ENCODE results near the gene GRIK3. TPM values are rescaled to one million over a fixed set of nuclear protein-coding genes. Genes with fewer than 3 reads are reported as not detected.

The GRIK3 gene
- total RNA-seq, 2 donors from 2014 or later, result 0.14 TPM

DNA sequence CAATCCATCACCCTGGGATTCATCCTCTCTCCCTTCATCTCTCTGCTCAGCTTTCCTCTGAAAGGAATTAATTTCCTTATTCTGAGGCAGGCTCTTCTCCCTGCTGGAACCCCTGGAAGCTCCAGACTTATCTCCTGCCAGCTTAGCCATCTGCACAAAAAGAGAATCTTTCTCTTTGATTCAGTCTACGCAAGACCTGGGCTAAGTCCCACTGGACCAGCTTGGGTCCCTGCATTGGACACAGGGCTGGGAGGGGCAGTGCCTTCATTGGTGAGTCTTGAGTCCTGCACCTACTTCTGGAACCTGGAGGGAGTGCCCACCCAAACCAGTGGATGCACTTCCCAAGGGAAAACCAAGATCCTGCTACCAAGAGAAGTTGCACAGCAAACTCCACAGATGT lies 279.9 kb downstream of the GRIK3 start:
- no peaks in the 10 kb centered on the region for H3K4me1 ChIP-seq (ENCODE audit: control insufficient read depth in 1 of 2, low read depth in 2 of 2)
- no peaks in the 10 kb centered on the region for H3K27me3 ChIP-seq (replicated peaks; ENCODE audit: insufficient read depth)
- H3K27ac ChIP-seq, result no peak overlapping the region
- no peaks in the 10 kb centered on the region for H3K9me3 ChIP-seq
- H3K36me3 ChIP-seq, result no peaks in the 10 kb centered on the region
- TF ChIP-seq, protein P1, sequence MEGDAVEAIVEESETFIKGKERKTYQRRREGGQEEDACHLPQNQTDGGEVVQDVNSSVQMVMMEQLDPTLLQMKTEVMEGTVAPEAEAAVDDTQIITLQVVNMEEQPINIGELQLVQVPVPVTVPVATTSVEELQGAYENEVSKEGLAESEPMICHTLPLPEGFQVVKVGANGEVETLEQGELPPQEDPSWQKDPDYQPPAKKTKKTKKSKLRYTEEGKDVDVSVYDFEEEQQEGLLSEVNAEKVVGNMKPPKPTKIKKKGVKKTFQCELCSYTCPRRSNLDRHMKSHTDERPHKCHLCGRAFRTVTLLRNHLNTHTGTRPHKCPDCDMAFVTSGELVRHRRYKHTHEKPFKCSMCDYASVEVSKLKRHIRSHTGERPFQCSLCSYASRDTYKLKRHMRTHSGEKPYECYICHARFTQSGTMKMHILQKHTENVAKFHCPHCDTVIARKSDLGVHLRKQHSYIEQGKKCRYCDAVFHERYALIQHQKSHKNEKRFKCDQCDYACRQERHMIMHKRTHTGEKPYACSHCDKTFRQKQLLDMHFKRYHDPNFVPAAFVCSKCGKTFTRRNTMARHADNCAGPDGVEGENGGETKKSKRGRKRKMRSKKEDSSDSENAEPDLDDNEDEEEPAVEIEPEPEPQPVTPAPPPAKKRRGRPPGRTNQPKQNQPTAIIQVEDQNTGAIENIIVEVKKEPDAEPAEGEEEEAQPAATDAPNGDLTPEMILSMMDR (IDR thresholded peaks at IDR 0.05), result no peak
- H3K4me3 ChIP-seq, result no peak overlapping the region
- ATAC-seq (ENCODE audit: insufficient number of reproducible peaks, low FRiP score, low read depth), result no peak
- DNase-seq (ENCODE audit: low spot score), result no peak

DNA sequence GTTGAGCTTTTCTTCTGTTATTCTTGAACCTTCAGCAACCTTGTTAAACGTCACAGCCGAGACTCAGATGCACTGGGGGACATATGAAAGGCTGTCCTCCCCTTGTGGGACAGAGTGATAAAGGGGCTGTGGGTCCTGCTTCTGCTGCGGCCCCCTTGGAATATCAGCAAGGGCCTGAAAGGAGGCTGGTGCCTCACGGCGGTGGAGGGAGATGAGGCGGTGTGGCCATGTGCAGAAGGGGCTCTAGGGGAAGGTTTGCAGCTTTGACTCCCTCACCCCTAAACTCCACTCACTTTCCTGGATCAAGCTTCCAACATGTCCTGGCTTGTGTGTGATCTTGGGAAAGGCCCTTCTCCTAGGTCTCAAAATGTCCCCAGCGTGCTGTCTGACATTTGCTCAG lies 280.9 kb downstream of the GRIK3 start:
- TF ChIP-seq, protein P1 (IDR thresholded peaks at IDR 0.05), result no peak
- Histone ChIP-seq H3K27me3 (replicated peaks; ENCODE audit: insufficient read depth) (no peaks in the 10 kb centered on the region), H3K27ac (no peak overlapping the region), H3K36me3 (no peaks in the 10 kb centered on the region), H3K9me3 (no peaks in the 10 kb centered on the region), H3K4me1 (ENCODE audit: control insufficient read depth in 1 of 2, low read depth in 2 of 2) (no peaks in the 10 kb centered on the region), H3K4me3 (no peak overlapping the region)
- ATAC-seq (ENCODE audit: insufficient number of reproducible peaks, low FRiP score, low read depth) (no peak), DNase-seq (ENCODE audit: low spot score) (no peak)

DNA sequence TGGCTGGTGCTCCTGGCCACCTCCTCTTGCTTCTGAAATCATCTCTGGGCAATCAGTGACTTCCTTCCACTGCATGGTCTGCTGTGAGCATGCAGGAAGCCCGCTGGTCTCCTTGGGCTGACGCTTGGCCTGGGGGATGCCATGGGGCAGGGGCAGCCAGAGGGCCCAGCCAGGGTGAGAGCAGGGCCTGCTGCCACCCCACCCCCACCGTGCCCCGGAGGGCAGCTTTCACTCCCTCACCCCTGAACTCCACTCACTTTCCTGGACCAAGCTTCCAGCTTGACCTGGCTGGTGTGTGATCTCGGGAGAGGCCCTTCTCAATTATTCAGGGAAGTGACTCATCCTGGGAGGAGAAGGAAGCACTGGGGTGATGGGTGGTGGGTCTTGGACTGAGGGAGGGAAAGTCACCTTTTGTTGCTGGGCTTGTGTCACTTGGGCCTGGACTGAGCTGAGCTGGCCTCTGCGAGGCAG lies 281.4 kb downstream of the GRIK3 start:
- no peaks in the 10 kb centered on the region for H3K36me3 ChIP-seq
- DNase-seq (ENCODE audit: low spot score), result no peak
- no peaks in the 10 kb centered on the region for H3K4me1 ChIP-seq (ENCODE audit: control insufficient read depth in 1 of 2, low read depth in 2 of 2)
- H3K27me3 ChIP-seq (replicated peaks; ENCODE audit: insufficient read depth), result no peaks in the 10 kb centered on the region
- no peak overlapping the region for H3K4me3 ChIP-seq
- H3K27ac ChIP-seq, result no peak overlapping the region
- H3K9me3 ChIP-seq, result no peaks in the 10 kb centered on the region
- no peak for ATAC-seq (ENCODE audit: insufficient number of reproducible peaks, low FRiP score, low read depth)
- TF ChIP-seq, protein P1 (IDR thresholded peaks at IDR 0.05), result no peak

DNA sequence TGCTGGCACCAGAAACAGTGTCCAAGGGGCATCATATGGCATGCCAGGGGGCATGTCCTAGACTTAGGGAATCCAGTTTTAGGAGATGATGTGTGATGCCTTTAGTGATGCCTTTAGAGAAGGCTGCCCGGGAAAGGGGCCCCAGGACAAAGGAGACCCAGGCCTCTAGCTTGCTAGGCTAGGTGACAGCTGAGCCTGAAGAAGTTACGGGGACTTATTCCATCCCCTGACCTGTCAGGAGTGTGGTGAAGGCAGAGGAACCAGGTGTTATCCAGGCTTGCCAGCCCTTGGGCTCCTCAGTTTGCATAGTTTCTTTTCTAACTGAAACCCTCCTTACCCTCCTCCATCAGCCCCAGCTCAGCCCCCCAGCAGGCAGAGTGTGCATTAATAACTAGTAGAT lies 281.9 kb downstream of the GRIK3 start:
- Histone ChIP-seq H3K4me3 (no peak overlapping the region), H3K4me1 (ENCODE audit: control insufficient read depth in 1 of 2, low read depth in 2 of 2) (no peaks in the 10 kb centered on the region), H3K27ac (no peak overlapping the region), H3K9me3 (no peaks in the 10 kb centered on the region), H3K27me3 (replicated peaks; ENCODE audit: insufficient read depth) (no peaks in the 10 kb centered on the region), H3K36me3 (no peaks in the 10 kb centered on the region)
- TF ChIP-seq, protein P1 (IDR thresholded peaks at IDR 0.05), result no peak
- ATAC-seq (ENCODE audit: insufficient number of reproducible peaks, low FRiP score, low read depth) (no peak), DNase-seq (ENCODE audit: low spot score) (no peak)

DNA sequence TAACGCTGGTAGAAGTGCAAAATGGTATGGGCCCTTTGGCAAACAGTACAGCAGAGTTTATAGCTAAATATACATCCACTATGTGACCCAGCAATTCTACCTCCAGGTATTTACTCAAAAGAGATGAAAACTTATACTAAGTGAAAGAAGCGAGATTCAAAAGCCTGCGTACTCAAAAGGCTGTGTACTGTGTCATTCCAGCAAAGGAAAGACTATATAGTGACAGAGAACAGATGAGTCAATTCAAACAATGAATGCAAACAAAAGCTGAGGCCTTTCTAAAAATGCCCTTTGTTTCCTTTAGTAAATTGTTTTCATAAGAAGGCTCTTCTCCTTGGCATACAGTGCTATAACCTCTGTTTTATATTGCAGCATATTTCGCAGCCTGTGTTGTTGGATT lies 282.8 kb downstream of the GRIK3 start:
- no peaks in the 10 kb centered on the region for H3K4me1 ChIP-seq (ENCODE audit: control insufficient read depth in 1 of 2, low read depth in 2 of 2)
- no peaks in the 10 kb centered on the region for H3K36me3 ChIP-seq
- no peaks in the 10 kb centered on the region for H3K27me3 ChIP-seq (replicated peaks; ENCODE audit: insufficient read depth)
- H3K27ac ChIP-seq, result no peak overlapping the region
- no peak overlapping the region for H3K4me3 ChIP-seq
- no peak for DNase-seq (ENCODE audit: low spot score)
- H3K9me3 ChIP-seq, result no peaks in the 10 kb centered on the region
- ATAC-seq (ENCODE audit: insufficient number of reproducible peaks, low FRiP score, low read depth), result no peak
- TF ChIP-seq, protein P1 (IDR thresholded peaks at IDR 0.05), result no peak

All from thoracic aorta (tissue), 2 donors.